Transverse colon (tissue), 4 donors: Measurements from ENCODE around the gene RND3. TPM values are rescaled to one million over a fixed set of nuclear protein-coding genes. Genes with fewer than 3 reads are reported as not detected.

ENCODE experiments used
- DNase-seq: peaks from one replicate; pipeline ENCODE4 v3.0.0-alpha.2; 2019
- H3K27ac ChIP-seq, 4 donors: fragments of 200-600 bp; sonication (generic); 2 replicates each; pipeline ENCODE4 v1.5.1; 2016 to 2018; ENCODE audit warnings: inconsistent platforms in 4 of 4
- H3K27me3 ChIP-seq: fragments of 200-600 bp; sonication (generic); 2 replicates; pipeline ENCODE4 v1.5.1; 2017; ENCODE audit warnings: inconsistent platforms
- H3K36me3 ChIP-seq, 4 donors: fragments of 200-600 bp; sonication (generic); 2 replicates each; pipeline ENCODE4 v1.5.1; 2017 to 2019; ENCODE audit warnings: inconsistent platforms in 4 of 4
- H3K4me1 ChIP-seq, 4 donors: fragments of 200-600 bp; sonication (generic); 2 replicates each; pipeline ENCODE4 v1.5.1; 2017 to 2020; ENCODE audit warnings: inconsistent platforms in 4 of 4
- H3K4me3 ChIP-seq, 4 donors: fragments of 200-600 bp; sonication (generic); 1 replicate in 1 of 4; 2 replicates in 3 of 4; pipeline versions ENCODE4 v1.5.1 to v1.6.1; 2017 to 2019; ENCODE audit warnings: inconsistent platforms in 4 of 4
- H3K9me3 ChIP-seq, 2 donors: fragments of 200-600 bp; sonication (generic); 2 replicates each; pipeline ENCODE4 v1.5.1; 2017 to 2019; ENCODE audit warnings: inconsistent platforms in 2 of 2
- EP300 ChIP-seq: sonication (generic); formaldehyde crosslinking; IDR thresholded peaks from one replicate; pipeline ENCODE4 v1.6.1; 2017; ENCODE audit warnings: antibody characterized with exemption, low read depth
- POLR2A ChIP-seq: fragments of 450-650 bp; IDR thresholded peaks from one replicate; pipeline ENCODE4 v1.6.1; 2016; ENCODE audit warnings: antibody characterized with exemption, mild to moderate bottlenecking, moderate library complexity
- POLR2AphosphoS5 ChIP-seq, 3 donors: sonication (generic); formaldehyde crosslinking; IDR thresholded peaks; one replicate each; pipeline ENCODE4 v1.6.1; 2016; ENCODE audit warnings: antibody characterized with exemption in 3 of 3
- WGBS, 2 donors: methylation state at CpG; one replicate each; pipeline ENCODE4 v1.1.5; 2018; ENCODE audit warnings: low coverage in 1 of 2; 5-methylcytosine and 5-hydroxymethylcytosine counted together
- in situ Hi-C, 4 donors: fragments of 200-750 bp; cut with MboI; loops; one replicate each; pipeline versions ENCODE4 v1.15.0 to v1.15.1; 2017; ENCODE audit warnings: low sequenced_read_pairs in 3 of 4, low pct_ligation_motif_present in 1 of 4, low pct_unique_long_range_greater_than_20kb in 1 of 4
- intact Hi-C: fragments of 100-400 bp; cut with DNase I; formaldehyde crosslinking; loops from one replicate; pipeline ENCODE4 v1.15.1; 2023; ENCODE audit warnings: low total_unique reads
- total RNA-seq, 4 donors: library from RNA; depleted of rRNA; stranded (reverse); fragments of >200 nt; gene quantifications; one replicate each; pipeline ENCODE4 v1.1.0, GENCODE V29; 2016
- TF ChIP-seq, protein P1 (sequence below), 5 experiments: fragments of 200-600 bp in 3 of 5; fragments of 450-650 bp in 2 of 5; sonication (generic) in 3 of 5; IDR thresholded peaks; 1 replicate in 2 of 5; 2 replicates in 3 of 5; pipeline ENCODE4 v1.5.1; 2016 to 2017; ENCODE audit warnings: antibody characterized with exemption in 5 of 5, inconsistent platforms in 3 of 5, mild to moderate bottlenecking in 2 of 5, moderate library complexity in 1 of 5

RND3 gene
- total RNA-seq, 4 donors from 2014 or later: 16.5 to 54.6 (median 46.1) TPM

DNA sequence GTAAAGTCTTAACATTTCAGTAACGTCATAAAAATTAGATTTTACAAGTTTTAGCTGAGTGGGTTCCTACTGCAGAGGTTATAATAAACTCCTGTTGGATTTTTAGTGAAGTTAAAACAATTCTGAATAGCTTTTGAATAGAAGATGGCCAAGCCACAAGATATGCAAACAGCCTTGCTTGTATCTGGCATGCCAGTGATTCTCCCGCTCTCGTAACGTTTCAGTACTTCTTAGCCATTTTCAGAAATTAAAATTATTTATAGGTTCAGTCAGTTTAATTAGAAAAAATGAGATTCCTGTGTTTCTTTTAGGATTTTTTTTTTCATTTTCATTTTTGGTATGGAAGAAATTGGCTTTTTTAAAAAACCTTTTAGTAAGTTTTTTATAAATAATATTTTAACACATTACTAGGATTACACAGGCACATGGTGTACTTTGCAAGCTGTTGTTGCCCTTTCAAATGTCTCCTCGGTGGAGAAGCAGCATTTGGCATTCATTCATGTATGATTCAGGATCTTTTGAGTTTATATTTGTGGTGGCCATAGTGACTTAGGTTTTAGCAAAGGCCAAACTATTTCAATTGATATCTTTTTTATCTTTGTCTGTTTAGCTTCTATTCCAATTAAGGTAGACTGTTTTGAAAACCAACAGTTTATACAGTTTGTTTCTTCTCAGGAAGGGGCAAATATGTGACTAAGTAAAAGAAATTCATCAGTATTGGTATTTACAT lies 30.6 kb upstream of the RND3 start:
- TF ChIP-seq POLR2A (no peak), EP300 (no peak), POLR2AphosphoS5 (IDR thresholded peaks at IDR 0.05) (no peak)
- TF ChIP-seq, protein P1, sequence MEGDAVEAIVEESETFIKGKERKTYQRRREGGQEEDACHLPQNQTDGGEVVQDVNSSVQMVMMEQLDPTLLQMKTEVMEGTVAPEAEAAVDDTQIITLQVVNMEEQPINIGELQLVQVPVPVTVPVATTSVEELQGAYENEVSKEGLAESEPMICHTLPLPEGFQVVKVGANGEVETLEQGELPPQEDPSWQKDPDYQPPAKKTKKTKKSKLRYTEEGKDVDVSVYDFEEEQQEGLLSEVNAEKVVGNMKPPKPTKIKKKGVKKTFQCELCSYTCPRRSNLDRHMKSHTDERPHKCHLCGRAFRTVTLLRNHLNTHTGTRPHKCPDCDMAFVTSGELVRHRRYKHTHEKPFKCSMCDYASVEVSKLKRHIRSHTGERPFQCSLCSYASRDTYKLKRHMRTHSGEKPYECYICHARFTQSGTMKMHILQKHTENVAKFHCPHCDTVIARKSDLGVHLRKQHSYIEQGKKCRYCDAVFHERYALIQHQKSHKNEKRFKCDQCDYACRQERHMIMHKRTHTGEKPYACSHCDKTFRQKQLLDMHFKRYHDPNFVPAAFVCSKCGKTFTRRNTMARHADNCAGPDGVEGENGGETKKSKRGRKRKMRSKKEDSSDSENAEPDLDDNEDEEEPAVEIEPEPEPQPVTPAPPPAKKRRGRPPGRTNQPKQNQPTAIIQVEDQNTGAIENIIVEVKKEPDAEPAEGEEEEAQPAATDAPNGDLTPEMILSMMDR (IDR thresholded peaks at IDR 0.05): no peak
- H3K4me1 ChIP-seq: peaks cover 0 to 7% (median 0%) of the 10 kb centered on the region in 4 donors
- in situ Hi-C loops (loop anchor here in 1 of 4 donors (25.0 kb wide), 1 partner anchor 94 kb away; no protein-coding TSS in a partner anchor), intact Hi-C loops (no loop called here)
- no peak overlapping the region for H3K4me3 ChIP-seq
- H3K27ac ChIP-seq: peak overlapping the region in 2 of 4 donors; percentile 7 to 14
- H3K36me3 ChIP-seq: no peaks in the 10 kb centered on the region
- DNase-seq: no peak
- H3K27me3 ChIP-seq: no peaks in the 10 kb centered on the region
- no peaks in the 10 kb centered on the region for H3K9me3 ChIP-seq
- 73 to 78% methylated on average over 5 of the region's 5 CpGs for WGBS, 2 donors

DNA sequence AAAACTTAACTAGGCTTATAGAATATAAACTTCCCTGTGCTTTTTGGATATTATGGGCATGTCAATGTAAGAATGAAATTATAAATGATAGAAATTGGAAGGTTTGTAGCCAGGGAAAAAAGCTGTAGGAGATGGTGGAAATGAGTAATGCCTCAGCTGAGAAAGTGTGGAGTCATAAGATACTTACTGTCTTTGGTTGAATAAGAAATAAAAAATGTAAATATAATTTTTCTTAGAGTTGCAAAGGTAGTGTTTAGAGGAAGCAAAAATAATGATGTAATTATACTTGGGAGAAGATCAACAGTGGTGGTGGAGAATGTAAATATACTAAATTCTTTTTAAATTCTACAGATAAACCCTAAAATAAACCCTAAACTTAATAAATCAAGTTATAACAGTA lies 26.2 kb upstream of the RND3 start:
- Histone ChIP-seq H3K4me1 (peaks cover 0 to 4% (median 0%) of the 10 kb centered on the region in 4 donors), H3K27me3 (no peaks in the 10 kb centered on the region), H3K27ac (no peak overlapping the region), H3K36me3 (no peaks in the 10 kb centered on the region), H3K4me3 (no peak overlapping the region), H3K9me3 (no peaks in the 10 kb centered on the region)
- TF ChIP-seq EP300 (no peak), POLR2AphosphoS5 (IDR thresholded peaks at IDR 0.05) (no peak), POLR2A (no peak)
- TF ChIP-seq, protein P1 (IDR thresholded peaks at IDR 0.05): no peak
- DNase-seq: no peak
- intact Hi-C loops (no loop called here), in situ Hi-C loops (loop anchor here in 1 of 4 donors (25.0 kb wide), 1 partner anchor 99 kb away; no protein-coding TSS in a partner anchor)

DNA sequence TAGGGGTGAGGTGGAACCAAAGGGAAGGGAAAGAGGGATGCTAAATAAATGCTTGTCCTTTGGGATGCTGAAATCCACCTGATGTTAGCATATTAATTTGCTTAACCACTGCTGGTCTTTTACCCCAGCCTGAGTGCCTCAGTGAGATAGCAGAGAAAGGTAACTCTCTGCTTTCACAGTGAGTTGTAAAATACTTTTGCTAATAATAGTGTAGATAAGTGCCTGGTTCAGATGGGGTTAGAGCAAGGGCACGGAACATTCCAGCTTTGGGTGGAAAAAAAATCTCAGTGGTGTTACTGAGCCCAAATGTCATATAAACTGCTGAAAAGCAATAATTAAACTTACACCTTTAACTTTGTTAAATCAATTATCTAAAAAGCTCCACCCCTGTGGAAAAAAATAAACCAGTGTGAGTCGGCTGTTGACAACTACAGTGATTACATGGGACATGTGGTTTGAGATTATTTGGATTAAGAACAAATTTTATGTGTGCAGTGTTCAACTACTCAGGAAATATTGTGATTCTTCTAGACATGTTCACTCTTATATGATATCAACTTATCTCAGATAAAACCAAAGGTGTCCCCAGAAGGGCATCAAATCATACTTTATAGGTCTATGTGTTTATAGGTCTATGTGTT lies 21.1 kb upstream of the RND3 start:
- 67 to 73% methylated on average over 2 of the region's 2 CpGs for WGBS, 2 donors
- no peak for DNase-seq
- Histone ChIP-seq H3K27me3 (no peaks in the 10 kb centered on the region), H3K4me3 (no peak overlapping the region), H3K9me3 (no peaks in the 10 kb centered on the region), H3K4me1 (no peaks in the 10 kb centered on the region), H3K27ac (no peak overlapping the region), H3K36me3 (no peaks in the 10 kb centered on the region)
- intact Hi-C loops: no loop called here
- TF ChIP-seq POLR2AphosphoS5 (IDR thresholded peaks at IDR 0.05): no peak
- no peak for TF ChIP-seq EP300
- TF ChIP-seq, protein P1 (IDR thresholded peaks at IDR 0.05): no peak
- TF ChIP-seq POLR2A: no peak
- in situ Hi-C loops: loop anchor here in 1 of 4 donors (25.0 kb wide), 1 partner anchor 104 kb away; no protein-coding TSS in a partner anchor

DNA sequence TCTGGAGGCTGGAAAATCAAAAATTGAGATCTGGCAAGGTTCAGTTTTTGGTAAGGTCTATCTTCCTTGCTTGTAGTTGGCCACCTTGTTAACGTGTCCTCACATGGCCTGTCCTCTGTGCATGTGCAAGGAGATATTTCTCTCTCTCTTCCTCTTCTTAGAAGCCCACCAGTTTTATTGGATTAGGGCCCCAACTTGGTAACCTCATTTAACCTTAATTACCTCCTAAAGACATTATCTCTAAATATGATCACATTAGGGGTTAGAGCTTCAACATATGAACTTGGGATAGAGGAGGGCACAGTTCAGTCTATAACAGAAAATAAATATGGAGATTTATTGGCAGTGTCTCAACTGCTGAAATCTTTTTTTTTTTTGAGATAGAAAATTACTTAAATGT lies 19.6 kb upstream of the RND3 start:
- DNase-seq: no peak
- H3K27me3 ChIP-seq: no peaks in the 10 kb centered on the region
- whole genome bisulfite sequencing, 2 donors: 63 to 67% methylated on average over 1 of the region's 1 CpG
- H3K4me1 ChIP-seq: no peaks in the 10 kb centered on the region
- intact Hi-C loops: no loop called here
- no peak overlapping the region for H3K4me3 ChIP-seq
- in situ Hi-C loops: loop anchor here in 1 of 4 donors (25.0 kb wide), 1 partner anchor 105 kb away; no protein-coding TSS in a partner anchor
- H3K27ac ChIP-seq: no peak overlapping the region
- H3K36me3 ChIP-seq: no peaks in the 10 kb centered on the region
- no peaks in the 10 kb centered on the region for H3K9me3 ChIP-seq
- TF ChIP-seq EP300 (no peak), POLR2AphosphoS5 (IDR thresholded peaks at IDR 0.05) (no peak), POLR2A (no peak)
- TF ChIP-seq, protein P1 (IDR thresholded peaks at IDR 0.05): no peak
